Sigmoid colon (tissue), 4 donors: Measurements from ENCODE around the gene SLC8A3.

Experiments used
- EP300 ChIP-seq, 4 donors: sonication (generic); formaldehyde crosslinking; IDR thresholded peaks; one replicate each; pipeline ENCODE4 v1.6.1; 2017; ENCODE audit warnings: antibody characterized with exemption in 4 of 4
- POLR2A ChIP-seq, 2 donors: fragments of 450-650 bp; IDR thresholded peaks; one replicate each; pipeline ENCODE4 v1.6.1; 2016; ENCODE audit warnings: antibody characterized with exemption in 2 of 2, mild to moderate bottlenecking in 2 of 2, moderate library complexity in 2 of 2
- POLR2AphosphoS5 ChIP-seq, 4 donors: sonication (generic); formaldehyde crosslinking; IDR thresholded peaks; one replicate each; pipeline ENCODE4 v1.6.1; 2017; ENCODE audit warnings: antibody characterized with exemption in 4 of 4
- TF ChIP-seq, protein P1 (sequence below), 4 experiments: fragments of 450-650 bp in 3 of 4; fragments of 200-600 bp in 1 of 4; IDR thresholded peaks; one replicate each; pipeline ENCODE4 v1.5.1; 2016 to 2019; ENCODE audit warnings: antibody characterized with exemption in 4 of 4, mild to moderate bottlenecking in 3 of 4, moderate library complexity in 2 of 4

DNA sequence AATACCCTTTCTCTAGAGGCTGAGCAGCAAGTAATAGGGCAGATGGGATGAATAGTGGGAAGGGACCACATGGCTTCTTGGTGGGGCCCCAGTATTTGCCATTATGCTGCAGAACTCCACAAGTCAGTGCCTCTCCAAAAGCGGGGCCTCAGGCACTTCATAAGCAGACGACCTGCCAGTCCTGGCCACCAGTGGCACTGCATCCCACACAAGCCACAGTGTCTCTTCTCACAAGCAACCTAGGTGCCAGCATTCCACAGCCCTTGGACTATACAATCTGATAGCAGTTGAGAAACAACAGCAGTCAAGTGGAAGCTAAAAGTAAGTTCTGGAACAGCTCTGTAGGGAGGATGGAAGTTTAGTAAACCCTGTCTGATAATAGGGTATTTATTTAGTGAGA, 4.2 kb upstream of the SLC8A3 start:
- TF ChIP-seq POLR2A (IDR thresholded peaks at IDR 0.05) (no peak), POLR2AphosphoS5 (IDR thresholded peaks at IDR 0.05) (no peak), EP300 (IDR thresholded peaks at IDR 0.05) (no peak)
- TF ChIP-seq, protein P1, sequence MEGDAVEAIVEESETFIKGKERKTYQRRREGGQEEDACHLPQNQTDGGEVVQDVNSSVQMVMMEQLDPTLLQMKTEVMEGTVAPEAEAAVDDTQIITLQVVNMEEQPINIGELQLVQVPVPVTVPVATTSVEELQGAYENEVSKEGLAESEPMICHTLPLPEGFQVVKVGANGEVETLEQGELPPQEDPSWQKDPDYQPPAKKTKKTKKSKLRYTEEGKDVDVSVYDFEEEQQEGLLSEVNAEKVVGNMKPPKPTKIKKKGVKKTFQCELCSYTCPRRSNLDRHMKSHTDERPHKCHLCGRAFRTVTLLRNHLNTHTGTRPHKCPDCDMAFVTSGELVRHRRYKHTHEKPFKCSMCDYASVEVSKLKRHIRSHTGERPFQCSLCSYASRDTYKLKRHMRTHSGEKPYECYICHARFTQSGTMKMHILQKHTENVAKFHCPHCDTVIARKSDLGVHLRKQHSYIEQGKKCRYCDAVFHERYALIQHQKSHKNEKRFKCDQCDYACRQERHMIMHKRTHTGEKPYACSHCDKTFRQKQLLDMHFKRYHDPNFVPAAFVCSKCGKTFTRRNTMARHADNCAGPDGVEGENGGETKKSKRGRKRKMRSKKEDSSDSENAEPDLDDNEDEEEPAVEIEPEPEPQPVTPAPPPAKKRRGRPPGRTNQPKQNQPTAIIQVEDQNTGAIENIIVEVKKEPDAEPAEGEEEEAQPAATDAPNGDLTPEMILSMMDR (IDR thresholded peaks at IDR 0.05): no peak
